ENCODE measurements around the gene HOXA9. TPM values are rescaled to one million over a fixed set of nuclear protein-coding genes. Genes with fewer than 3 reads are reported as not detected.

HOXA9 gene
- total RNA-seq, 1 experiment from 2014 or later = 91.0 TPM

DNA sequence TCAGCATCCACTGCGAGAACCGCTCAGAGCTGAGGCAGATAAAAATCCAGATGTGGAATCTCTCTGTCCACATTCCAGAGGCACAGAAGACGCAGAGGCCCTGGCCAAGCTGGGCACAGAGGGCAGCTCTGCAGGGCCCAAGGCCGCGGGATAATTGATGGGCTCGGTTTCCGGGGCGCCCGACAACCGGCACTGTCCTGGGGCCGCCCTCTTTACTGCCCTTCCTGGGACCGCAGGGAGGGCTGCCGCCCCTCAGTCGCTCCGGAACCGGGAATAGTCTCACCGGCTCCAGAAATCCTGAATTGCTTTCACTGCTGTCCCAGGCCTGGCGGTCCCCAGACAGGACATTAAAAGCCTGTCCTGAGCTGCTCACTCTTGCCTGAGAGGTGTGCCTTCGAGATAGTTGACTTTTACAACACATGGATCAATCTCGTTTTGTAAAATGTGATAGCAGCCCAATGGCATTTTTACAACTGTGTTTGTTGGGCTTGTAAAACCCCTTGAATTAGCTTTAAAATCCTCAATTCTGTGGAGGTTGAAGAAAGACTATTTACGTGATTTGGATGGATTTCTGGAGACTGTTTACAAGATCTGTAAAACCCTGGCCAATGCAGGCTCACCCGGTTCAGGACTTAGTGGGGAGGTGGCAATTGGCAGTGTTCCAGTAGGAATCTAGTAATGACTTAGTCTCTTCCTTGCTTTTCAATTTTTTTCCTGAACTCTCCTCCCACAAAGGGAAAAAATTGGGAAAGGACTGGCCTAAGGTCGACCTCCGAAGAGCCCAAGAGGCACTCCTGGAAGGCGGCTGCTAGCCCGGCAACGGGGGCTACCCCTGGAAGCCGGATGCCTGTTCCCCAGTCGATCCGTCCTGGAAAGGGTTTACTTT lies 16.3 kb downstream of the HOXA9 start:
- Histone ChIP-seq H3K9me2 (ENCODE audit: insufficient read depth) (no peaks in the 10 kb centered on the region), H4K20me1 (ENCODE audit: insufficient read depth) (no peaks in the 10 kb centered on the region), H3K27ac (ENCODE audit: low read depth, low read length) (peak overlapping the region; percentile 82), H3K4me2 (ENCODE audit: low read length) (peak overlapping the region; percentile 95), H3K9me3 (ENCODE audit: control insufficient read depth in 1 of 2, insufficient read depth in 1 of 2, low read depth in 1 of 2, low read length in 2 of 2) (no peaks in the 10 kb centered on the region), H3K79me2 (ENCODE audit: insufficient read depth, low read length) (peaks cover 45% of the 10 kb centered on the region), H2AFZ (ENCODE audit: low read depth, low read length, poor library complexity, severe bottlenecking) (no peak overlapping the region), H3K27me3 (ENCODE audit: insufficient read depth, low read length) (no peaks in the 10 kb centered on the region), H3K4me1 (ENCODE audit: control insufficient read depth in 1 of 2, insufficient read depth in 2 of 2, low read length in 2 of 2) (peaks cover 26 to 62% of the 10 kb centered on the region in 2 experiments), H3K36me3 (ENCODE audit: control insufficient read depth in 1 of 2, insufficient read depth in 2 of 2, low read length in 2 of 2) (peaks cover 5 to 6% of the 10 kb centered on the region in 2 experiments; a peak in 2 of 4 replicates), H3K9ac (ENCODE audit: low read length) (peak overlapping the region; percentile 74), H3K4me3 (replicated peaks in 1 of 2; ENCODE audit: low read depth in 1 of 2, low read length in 2 of 2) (peak overlapping the region; percentile 40 to 71)
- TF ChIP-seq FOSL1 (IDR thresholded peaks at IDR 0.05; ENCODE audit: low read depth) (no peak), YY1 (IDR thresholded peaks at IDR 0.05; ENCODE audit: extremely low read depth, insufficient replicate concordance, low read depth, low read length) (no peak), ELF1 (IDR thresholded peaks at IDR 0.05; ENCODE audit: borderline replicate concordance, low read depth) (no peak), EGR1 (IDR thresholded peaks at IDR 0.05; ENCODE audit: low read depth) (no peak), SP1 (IDR thresholded peaks at IDR 0.05; ENCODE audit: low read depth) (no peak), EZH2phosphoT487 (IDR thresholded peaks at IDR 0.05; ENCODE audit: borderline replicate concordance) (no peak), TCF7L2 (IDR thresholded peaks at IDR 0.05; ENCODE audit: borderline replicate concordance, extremely low read depth, insufficient read depth, insufficient read length) (no peak), CEBPB (IDR thresholded peaks at IDR 0.05; ENCODE audit: low read depth) (no peak), RAD21 (IDR thresholded peaks at IDR 0.05; ENCODE audit: low read depth) (no peak), CBX3 (IDR thresholded peaks at IDR 0.05; ENCODE audit: low read depth) (no peak), SIN3A (IDR thresholded peaks at IDR 0.05; ENCODE audit: low read depth) (no peak), ZNF274 (IDR thresholded peaks at IDR 0.05; ENCODE audit: low read depth, low read length) (no peak)
- TF ChIP-seq, protein P1, sequence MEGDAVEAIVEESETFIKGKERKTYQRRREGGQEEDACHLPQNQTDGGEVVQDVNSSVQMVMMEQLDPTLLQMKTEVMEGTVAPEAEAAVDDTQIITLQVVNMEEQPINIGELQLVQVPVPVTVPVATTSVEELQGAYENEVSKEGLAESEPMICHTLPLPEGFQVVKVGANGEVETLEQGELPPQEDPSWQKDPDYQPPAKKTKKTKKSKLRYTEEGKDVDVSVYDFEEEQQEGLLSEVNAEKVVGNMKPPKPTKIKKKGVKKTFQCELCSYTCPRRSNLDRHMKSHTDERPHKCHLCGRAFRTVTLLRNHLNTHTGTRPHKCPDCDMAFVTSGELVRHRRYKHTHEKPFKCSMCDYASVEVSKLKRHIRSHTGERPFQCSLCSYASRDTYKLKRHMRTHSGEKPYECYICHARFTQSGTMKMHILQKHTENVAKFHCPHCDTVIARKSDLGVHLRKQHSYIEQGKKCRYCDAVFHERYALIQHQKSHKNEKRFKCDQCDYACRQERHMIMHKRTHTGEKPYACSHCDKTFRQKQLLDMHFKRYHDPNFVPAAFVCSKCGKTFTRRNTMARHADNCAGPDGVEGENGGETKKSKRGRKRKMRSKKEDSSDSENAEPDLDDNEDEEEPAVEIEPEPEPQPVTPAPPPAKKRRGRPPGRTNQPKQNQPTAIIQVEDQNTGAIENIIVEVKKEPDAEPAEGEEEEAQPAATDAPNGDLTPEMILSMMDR (IDR thresholded peaks at IDR 0.05 in 2 of 3, conservative IDR thresholded peaks at IDR 0.05 in 1 of 3; ENCODE audit: borderline replicate concordance in 1 of 3, insufficient read depth in 1 of 3, low read depth in 2 of 3, low read length in 2 of 3) = no peak
- TF ChIP-seq, protein P2, sequence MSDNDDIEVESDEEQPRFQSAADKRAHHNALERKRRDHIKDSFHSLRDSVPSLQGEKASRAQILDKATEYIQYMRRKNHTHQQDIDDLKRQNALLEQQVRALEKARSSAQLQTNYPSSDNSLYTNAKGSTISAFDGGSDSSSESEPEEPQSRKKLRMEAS (IDR thresholded peaks at IDR 0.05) = no peak
- TF ChIP-seq, protein P3, sequence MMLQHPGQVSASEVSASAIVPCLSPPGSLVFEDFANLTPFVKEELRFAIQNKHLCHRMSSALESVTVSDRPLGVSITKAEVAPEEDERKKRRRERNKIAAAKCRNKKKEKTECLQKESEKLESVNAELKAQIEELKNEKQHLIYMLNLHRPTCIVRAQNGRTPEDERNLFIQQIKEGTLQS (IDR thresholded peaks at IDR 0.05) = no peak
- ChIA-PET CTCF (interaction anchor here (0.6 to 3.7 kb wide), 3 partner anchors 12 to 462 kb away, joined by 3 to 27 read pairs (median 10); no protein-coding TSS in a partner anchor), POLR2A (interaction anchor here (1.1 to 2.5 kb wide), 2 partner anchors 16 to 467 kb away, joined by 4 to 8 read pairs; no protein-coding TSS in a partner anchor), RAD21 (ENCODE audit: low non-redundant PET in 1 of 2, low total read pairs in 2 of 2, uncharacterized antibody in 2 of 2, unreplicated experiment in 2 of 2) (interaction anchor here (0.5 to 1.2 kb wide), 2 partner anchors 767 to 779 kb away, joined by 3 to 4 read pairs; no protein-coding TSS in a partner anchor)
- no peak for DNase-seq (ENCODE audit: low read depth, low spot score)
- intact Hi-C loops (cut with micrococcal nuclease) = no loop called here
- no peak for ATAC-seq
- no TSS peak for BruUV-seq (replicated peaks)
